Measurements from ENCODE around the gene TYRO3. TPM values are rescaled to one million over a fixed set of nuclear protein-coding genes. Genes with fewer than 3 reads are reported as not detected.

Gene TYRO3
- total RNA-seq, 1 donor from 2014 or later = 0.22 TPM

DNA sequence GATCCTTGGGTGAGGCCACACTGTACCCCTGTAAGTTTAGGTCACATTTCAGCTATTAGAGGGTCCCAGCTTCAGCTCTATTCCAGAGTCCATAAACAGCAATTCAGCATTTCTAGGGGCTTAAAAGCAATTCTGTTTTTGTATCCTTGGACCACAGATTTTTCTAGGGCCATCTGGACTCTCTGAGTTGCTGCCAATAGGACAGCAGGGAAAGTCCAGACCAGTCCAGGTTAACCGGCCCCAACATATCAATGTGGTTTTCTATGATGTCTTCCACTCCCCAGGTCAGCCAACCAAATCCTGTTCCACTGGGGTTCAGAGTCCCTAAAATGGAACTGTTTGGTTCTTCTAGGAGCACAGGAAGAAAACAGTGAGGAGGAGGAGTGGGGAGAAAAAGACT is 40.0 kb downstream of the TYRO3 start:
- DNase-seq (no peak), ATAC-seq (ENCODE audit: low read depth) (no peak)
- ChIA-PET CTCF (no interaction called here), POLR2A (no interaction called here)
- intact Hi-C loops (cut with micrococcal nuclease) = no loop called here
- Mint-ChIP-seq H3K9me3 (no peaks in the 10 kb centered on the region), H3K36me3 (ENCODE audit: low read depth) (no peaks in the 10 kb centered on the region), H3K4me3 (no peak overlapping the region), H3K27me3 (peaks cover 20% of the 10 kb centered on the region), H3K4me1 (peaks cover 4% of the 10 kb centered on the region), H3K27ac (no peak overlapping the region)
- TF ChIP-seq, protein P1, sequence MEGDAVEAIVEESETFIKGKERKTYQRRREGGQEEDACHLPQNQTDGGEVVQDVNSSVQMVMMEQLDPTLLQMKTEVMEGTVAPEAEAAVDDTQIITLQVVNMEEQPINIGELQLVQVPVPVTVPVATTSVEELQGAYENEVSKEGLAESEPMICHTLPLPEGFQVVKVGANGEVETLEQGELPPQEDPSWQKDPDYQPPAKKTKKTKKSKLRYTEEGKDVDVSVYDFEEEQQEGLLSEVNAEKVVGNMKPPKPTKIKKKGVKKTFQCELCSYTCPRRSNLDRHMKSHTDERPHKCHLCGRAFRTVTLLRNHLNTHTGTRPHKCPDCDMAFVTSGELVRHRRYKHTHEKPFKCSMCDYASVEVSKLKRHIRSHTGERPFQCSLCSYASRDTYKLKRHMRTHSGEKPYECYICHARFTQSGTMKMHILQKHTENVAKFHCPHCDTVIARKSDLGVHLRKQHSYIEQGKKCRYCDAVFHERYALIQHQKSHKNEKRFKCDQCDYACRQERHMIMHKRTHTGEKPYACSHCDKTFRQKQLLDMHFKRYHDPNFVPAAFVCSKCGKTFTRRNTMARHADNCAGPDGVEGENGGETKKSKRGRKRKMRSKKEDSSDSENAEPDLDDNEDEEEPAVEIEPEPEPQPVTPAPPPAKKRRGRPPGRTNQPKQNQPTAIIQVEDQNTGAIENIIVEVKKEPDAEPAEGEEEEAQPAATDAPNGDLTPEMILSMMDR (IDR thresholded peaks at IDR 0.05) = no peak

DNA sequence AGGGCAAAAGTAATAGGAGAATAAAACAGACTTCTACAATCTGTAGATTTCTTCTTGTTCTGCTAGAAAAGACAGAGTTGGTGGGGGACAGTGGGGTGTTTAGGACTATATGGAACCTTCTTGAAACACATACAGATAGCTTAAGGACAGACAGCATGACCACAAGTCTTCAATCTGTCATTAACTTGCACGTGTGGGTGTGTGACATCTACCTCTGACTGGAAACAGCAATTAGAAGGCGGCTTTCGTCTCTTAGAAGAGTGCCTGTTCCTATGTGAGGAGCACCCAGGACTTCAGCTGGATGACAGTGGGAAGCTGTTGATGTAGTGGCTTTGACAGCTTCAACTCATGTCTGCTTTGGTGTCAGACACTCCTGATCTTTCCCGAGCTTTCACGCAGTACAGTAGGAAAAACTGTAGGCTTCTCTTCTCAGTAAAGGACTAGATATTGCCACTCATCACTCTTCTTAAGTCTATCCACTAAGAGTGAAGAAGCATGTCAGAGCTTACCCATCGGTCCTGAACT is 44.5 kb downstream of the TYRO3 start:
- Mint-ChIP-seq H3K27me3 (peaks cover 24% of the 10 kb centered on the region), H3K27ac (no peak overlapping the region), H3K9me3 (no peaks in the 10 kb centered on the region), H3K4me1 (peaks cover 10% of the 10 kb centered on the region), H3K4me3 (no peak overlapping the region), H3K36me3 (ENCODE audit: low read depth) (no peaks in the 10 kb centered on the region)
- ATAC-seq (ENCODE audit: low read depth) (no peak), DNase-seq (no peak)
- POLR2A ChIA-PET = interaction anchor here (0.5 to 0.9 kb wide), 3 partner anchors 150 to 187 kb away, joined by 3 to 7 read pairs (median 5); partner anchors contain the start of gene MAPKBP1
- CTCF ChIA-PET = interaction anchor here (0.6 to 3.2 kb wide), 21 partner anchors 9 to 207 kb away, joined by 3 to 34 read pairs (median 3); partner anchors contain the start of genes MAPKBP1 and MGA
- intact Hi-C loops (cut with micrococcal nuclease) = loop anchor here (5.0 to 10.0 kb wide), 2 partner anchors 61 to 94 kb away; partner anchors contain the start of gene MGA
- TF ChIP-seq, protein P1 (IDR thresholded peaks at IDR 0.05) = no peak

DNA sequence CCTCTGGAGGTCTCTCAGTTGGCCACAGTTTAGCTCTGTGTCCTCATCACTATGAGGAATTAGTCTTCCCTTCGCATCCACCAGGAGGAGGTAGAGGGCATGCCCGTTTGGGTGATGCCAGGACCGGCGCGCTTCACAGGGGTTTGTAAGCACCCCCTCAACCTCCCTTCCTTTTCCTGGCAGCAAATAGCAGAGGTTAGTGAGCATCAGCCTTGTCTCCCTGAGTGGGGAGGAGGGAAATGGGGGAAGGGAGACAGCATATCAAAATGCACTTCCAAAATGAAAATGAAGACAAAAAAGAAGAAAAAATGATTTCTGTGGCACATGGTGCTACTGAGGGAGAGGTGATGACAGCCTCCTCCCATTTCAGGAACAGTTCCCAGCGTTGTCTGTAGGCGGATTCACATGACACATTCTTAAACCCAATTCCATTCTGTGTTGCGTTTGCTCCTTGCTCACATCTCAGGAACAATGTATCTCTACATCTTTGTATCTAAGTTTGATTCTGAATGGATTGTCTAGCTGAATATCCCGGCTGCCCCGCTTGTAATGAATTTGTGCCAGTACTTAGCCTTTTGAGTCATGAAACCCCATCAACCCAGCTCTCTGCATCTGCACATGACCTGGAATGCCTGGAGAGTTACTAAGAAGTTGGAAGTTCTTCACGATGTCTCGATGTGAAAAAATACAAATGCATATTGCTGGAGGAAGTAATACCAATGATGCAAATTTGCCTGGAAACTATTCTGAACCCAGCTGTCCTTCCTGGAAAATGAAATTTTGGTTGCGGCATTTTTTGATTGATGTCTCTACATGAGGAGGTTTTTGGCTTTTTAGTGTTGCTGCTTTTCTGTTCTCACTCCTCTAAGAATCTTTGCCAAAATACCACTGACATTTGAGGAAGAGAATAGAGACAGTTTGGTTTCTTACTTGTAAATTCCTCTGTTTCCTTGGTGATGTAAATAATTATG is 45.2 kb downstream of the TYRO3 start:
- TF ChIP-seq, protein P1 (IDR thresholded peaks at IDR 0.05) = peak; percentile 13
- Mint-ChIP-seq H3K27ac (no peak overlapping the region), H3K36me3 (ENCODE audit: low read depth) (no peaks in the 10 kb centered on the region), H3K4me3 (peak overlapping the region; percentile 64), H3K27me3 (peaks cover 26% of the 10 kb centered on the region), H3K4me1 (peaks cover 10% of the 10 kb centered on the region), H3K9me3 (no peaks in the 10 kb centered on the region)
- CTCF ChIA-PET = interaction anchor here (0.6 to 3.2 kb wide), 21 partner anchors 8 to 206 kb away, joined by 3 to 34 read pairs (median 3); partner anchors contain the start of genes MAPKBP1 and MGA
- ATAC-seq (ENCODE audit: low read depth) (peak; percentile 96), DNase-seq (peak; percentile 25)
- POLR2A ChIA-PET = interaction anchor here (0.5 to 0.9 kb wide), 2 partner anchors 149 to 170 kb away, joined by 3 to 7 read pairs; partner anchors contain the start of gene MAPKBP1
- intact Hi-C loops (cut with micrococcal nuclease) = loop anchor here (1.0 to 10.0 kb wide), 5 partner anchors 61 to 301 kb away; partner anchors contain the start of gene MGA

DNA sequence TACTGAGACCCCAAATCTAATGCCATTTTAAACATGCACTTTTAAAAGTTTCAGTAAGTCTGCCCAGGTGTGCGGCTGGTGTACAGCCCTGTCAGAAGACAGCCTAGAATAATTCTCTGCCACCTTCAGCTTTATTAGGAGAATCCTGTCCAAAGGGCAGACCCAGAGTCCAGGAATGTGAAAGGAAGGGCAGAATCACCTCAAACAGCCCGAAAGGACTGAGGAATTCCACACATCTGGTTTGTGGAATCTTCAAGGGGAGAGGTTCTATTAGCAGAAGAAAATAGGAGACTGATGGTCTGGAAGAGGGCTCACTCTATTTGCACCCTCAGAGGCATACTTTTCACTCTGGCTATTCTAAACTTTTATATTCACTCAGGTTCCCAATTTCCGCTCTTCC is 46.6 kb downstream of the TYRO3 start:
- Mint-ChIP-seq H3K4me1 (peaks cover 10% of the 10 kb centered on the region), H3K27me3 (peaks cover 22% of the 10 kb centered on the region), H3K9me3 (no peaks in the 10 kb centered on the region), H3K4me3 (no peak overlapping the region), H3K36me3 (ENCODE audit: low read depth) (no peaks in the 10 kb centered on the region), H3K27ac (no peak overlapping the region)
- intact Hi-C loops (cut with micrococcal nuclease) = loop anchor here (2.0 to 10.0 kb wide), 2 partner anchors 59 to 299 kb away; partner anchors contain the start of gene MGA
- no peak for DNase-seq
- ATAC-seq (ENCODE audit: low read depth) = no peak
- ChIA-PET CTCF (interaction anchor here (1.4 kb wide), 1 partner anchor 140 kb away, joined by 3 read pairs; no protein-coding TSS in a partner anchor), POLR2A (interaction anchor here (0.6 kb wide), 1 partner anchor 165 kb away, joined by 5 read pairs; no protein-coding TSS in a partner anchor)
- TF ChIP-seq, protein P1 (IDR thresholded peaks at IDR 0.05) = no peak
